HG03571 (cell line): Measurements from ENCODE around the gene BTN1A1.

Experiments
- ATAC-seq: cut with Tn5 transposase; IDR thresholded peaks from one replicate; pipeline ENCODE4 v1.9.1; 2021; ENCODE audit not compliant: unreplicated experiment

BTN1A1 gene

DNA sequence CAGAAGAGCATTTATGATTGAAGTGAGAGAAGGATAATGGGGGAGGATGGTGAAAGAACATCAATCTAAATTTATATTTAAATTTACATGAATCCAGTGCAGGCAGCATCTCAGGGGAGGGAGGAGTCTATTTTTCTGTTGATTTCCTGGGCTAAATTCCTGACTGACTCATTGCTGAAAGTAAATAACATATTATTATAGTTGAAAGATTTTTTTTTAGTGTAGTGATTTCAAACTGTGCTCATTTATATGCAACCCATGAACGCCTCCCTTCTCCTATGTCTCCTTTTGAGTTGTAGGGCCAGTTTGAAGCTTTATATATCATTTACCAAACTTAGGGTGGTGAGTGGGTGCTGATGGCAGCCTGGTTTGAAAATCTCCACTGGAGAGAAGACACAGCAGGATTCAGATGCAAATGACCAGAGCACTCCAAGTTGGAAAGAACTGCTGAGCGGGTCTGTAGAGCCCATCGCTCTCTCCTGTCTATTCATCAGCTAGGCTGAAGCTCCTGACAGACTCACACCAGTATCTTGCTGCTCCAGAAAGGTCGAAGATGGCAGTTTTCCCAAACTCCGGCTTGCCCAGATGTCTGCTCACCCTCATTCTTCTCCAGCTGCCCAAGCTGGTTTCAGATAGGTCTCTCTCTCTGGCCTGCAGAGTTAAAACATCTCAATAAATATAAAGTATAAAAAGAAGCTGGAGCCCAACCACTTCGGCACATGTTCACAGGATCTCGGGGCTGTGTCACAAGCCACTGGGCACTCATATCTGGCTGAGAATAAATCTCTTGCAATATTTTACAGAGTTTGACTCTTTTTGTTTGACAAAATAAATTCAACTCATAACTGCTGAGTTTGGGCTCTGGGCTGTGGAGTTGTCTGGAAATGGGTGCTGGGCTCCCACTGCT is 24.0 kb upstream of the BTN1A1 start:
- ATAC-seq = no peak

- no peak for ATAC-seq
Observed at GRCh38 chr6:26476896-26477295, 23.2 kb upstream of the BTN1A1 start.

DNA sequence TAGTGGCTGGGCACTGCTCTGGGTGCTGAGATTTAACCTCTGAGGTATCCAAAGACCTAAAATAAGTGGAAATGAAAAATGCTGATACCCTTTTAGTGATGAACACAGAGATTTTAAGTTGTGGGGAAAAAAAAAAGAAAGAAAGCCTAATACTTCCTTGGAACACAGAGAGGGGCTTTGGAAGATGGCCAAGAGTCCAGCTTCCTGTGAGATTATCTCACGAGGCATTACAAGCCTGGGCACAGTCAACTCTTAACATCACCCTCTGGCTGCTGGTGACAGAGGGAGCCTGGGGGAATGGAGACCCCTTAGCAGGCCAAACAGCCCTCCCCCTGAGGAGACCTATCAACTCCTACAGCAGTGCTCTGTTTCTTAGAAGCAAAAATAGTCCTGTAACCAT is 22.7 kb upstream of the BTN1A1 start:
- no peak for ATAC-seq

- ATAC-seq = no peak
Observed at GRCh38 chr6:26478100-26478984, 21.8 kb upstream of the BTN1A1 start.

DNA sequence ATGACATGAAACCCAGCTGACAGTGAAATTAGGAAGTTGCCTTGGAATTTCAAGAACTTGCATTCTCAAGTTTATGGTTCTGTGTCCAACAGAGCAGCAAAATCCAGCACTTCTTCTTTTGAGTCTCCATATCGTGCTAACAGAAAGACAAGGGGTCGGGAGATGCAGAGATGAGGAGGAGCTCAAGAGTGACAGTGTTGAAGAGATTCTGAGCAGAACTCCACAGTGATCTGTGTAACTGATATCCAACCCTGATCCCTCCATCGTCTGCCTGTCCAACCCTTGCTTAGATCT is 21.2 kb upstream of the BTN1A1 start:
- ATAC-seq = no peak

DNA sequence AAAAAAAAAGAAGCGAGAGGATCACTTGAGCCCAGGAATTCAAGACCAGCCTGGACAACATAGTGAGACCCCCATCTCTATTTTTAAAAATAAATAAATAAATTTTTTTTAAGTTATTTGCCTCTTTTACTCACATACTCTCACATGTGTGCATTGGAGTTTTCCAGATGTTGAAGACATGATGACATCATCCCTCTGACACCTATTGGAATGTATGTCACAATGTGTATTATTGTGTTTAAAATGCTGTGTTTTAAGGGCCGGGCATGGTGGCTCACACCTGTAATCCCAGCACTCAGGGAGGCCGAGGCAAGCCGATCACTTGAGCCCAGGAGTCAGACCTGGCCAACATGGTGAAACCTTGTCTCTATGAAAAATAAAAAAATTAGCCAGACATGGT is 17.8 kb upstream of the BTN1A1 start:
- ATAC-seq = no peak

GRCh38 chr6:26483727-26484126 is 16.4 kb upstream of the BTN1A1 start:
- no peak for ATAC-seq

DNA sequence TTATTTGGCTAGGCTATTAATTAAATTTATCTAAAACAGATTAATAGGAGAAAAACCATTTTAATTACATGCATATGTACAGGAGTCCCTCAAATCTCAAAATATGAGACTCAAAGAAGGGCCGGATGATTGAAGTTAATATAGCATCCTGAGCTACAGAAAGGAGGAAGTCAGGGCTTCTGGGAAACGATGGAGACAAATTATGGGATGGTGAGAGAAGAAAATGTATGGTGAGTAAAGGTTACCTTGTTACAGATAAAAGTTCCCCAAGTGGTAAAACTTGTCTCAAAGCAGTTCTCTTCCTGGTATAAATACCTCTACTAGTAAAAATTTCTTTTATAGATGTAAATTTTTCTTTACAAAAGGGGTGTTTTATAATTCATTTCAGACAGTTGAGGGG is 15.9 kb upstream of the BTN1A1 start:
- no peak for ATAC-seq

- no peak for ATAC-seq
Observed at GRCh38 chr6:26485112-26485780, 14.9 kb upstream of the BTN1A1 start.

DNA sequence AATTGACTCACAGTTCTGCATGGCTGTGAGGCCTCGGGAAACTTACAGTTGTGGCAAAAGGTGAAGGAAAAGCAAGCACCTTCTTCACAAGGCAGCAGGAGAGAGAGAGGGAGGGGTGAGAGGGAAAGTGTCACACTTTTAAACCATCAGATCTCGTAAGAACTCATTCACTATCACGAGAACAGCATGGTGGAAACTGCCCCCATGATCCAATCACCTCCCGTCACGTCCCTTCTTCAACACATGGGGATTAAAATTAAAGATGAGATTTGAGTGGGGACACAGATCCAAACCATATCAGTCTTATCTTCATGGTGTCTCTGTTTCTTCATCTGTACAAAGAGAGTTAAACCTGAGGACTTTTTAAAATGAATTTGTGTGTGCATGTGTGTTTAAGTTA is 13.7 kb upstream of the BTN1A1 start:
- ATAC-seq = no peak

- ATAC-seq = no peak
Observed at GRCh38 chr6:26487466-26487865, 12.6 kb upstream of the BTN1A1 start.

DNA sequence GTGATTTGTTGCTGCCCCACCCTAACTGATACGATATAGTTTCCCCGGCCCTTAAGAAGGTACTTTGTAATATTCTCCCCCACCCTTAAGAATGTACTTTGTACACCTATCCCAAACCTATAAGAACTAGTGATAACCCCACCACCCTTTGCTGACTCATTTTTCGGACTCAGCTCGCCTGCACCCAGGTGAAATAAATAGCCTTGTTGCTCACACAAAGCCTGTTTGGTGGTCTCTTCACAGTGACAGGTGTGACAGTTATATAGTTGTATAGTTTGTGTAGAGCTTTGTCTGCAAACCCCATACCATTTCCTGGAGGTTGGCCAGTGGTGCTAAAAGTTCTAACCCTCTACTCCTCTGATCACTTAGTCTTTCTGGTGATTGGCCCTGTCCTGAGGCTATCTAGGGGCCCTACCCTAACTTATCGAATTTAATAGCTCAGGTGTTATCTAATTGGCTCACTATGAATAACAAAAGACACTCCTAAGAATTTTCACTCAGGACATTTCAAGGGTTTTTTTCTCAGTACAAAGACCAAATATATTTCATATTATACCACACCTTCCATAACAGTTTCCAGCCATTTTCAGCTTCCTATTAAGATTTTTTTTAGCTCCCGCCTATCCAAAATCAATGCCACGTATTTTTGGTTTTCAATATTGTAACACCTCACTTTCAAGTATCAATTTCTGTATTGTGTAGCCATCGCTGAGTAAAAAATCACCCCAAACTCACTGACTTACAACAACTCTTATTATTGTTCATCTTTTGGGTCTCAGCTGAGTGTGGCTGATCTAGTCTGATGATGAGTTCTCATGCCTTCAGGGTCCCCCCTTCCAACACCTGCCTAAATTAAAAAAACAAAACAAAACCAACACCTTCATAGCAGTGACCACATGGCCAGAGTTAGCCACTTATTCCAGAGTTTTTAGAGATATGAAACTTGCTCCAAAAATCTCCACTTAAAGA is 9.8 kb upstream of the BTN1A1 start:
- no peak for ATAC-seq

DNA sequence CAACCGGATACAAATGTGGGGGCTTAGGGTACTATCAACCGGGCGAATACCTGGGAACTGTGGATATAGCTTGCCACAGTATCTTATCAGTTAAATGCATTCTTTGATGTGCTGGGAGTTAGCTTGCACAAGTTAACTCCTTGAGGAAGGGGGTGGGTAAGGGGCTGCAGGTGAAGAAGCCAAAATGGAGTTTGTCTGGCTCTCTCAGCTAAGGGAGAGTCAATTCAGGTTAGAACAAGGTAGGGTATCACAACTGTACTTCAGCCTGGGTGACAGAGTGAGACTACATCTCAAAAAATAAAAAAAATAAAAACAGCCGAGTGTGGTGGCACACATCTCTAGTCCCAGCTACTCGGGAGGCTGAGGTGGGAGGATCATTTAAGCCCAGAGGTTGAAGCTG is 8.5 kb upstream of the BTN1A1 start:
- ATAC-seq = no peak

GRCh38 chr6:26493258-26493657 is 6.8 kb upstream of the BTN1A1 start:
- no peak for ATAC-seq

- no peak for ATAC-seq
Observed at GRCh38 chr6:26494117-26494516, 6.0 kb upstream of the BTN1A1 start.

DNA sequence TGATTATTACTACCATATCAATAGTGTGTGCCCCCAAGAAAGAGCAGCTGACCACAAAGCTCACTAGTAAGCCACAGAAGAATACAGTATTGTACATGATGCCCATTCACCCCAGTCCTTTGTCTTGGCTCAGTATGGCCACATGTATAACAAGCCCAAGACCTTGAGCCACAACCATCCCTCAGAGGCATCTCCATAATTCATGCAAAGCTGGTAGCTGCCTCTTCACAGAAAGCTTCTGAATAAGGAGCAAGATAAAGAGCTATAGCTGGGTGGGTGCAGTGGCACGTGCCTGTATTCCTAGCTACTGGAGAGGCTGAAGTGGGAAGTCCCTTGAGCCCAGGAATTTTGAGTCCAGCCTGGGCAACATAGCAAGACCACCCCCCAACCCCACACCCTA is 4.8 kb upstream of the BTN1A1 start:
- ATAC-seq = no peak

- ATAC-seq = no peak
Observed at GRCh38 chr6:26497610-26498009, 2.5 kb upstream of the BTN1A1 start.

GRCh38 chr6:26501482-26501986 is 1.4 kb downstream of the BTN1A1 start:
- no peak for ATAC-seq

- no peak for ATAC-seq
Observed at GRCh38 chr6:26502165-26502564, 2.1 kb downstream of the BTN1A1 start.

DNA sequence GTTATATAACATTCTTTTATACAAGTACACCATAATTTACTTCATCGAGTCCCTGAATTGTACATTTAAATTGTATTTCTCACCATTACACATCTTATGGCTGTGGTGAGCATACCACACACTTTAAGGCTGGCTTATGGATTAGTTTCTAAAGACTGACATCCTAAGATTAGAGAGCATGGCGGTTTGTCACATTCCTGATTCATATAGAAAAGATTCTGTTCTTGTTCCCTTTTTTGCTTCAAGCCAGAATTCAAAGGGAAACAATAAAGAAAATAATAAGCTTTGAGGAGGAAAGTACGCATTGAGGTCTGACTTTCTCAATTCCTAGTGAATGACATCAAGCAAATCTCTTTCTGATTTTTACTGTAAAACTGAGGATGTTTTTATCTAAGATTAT is 2.5 kb downstream of the BTN1A1 start:
- ATAC-seq = no peak
